Measurements from ENCODE around the gene SF3B2. TPM values are rescaled to one million over a fixed set of nuclear protein-coding genes. Genes with fewer than 3 reads are reported as not detected.

The SF3B2 gene
- total RNA-seq, 1 experiment from 2014 or later = 210 TPM

GRCh38 chr11:66050581-66051231 lies 1.5 kb upstream of the SF3B2 start:
- DNase-seq (ENCODE audit: low spot score) = no peak

GRCh38 chr11:66051371-66051765 lies 796 bp upstream of the SF3B2 start:
- no peak for DNase-seq (ENCODE audit: low spot score)

- DNase-seq (ENCODE audit: low spot score) = no peak
Measured at GRCh38 chr11:66052664-66052982, 459 bp downstream of the SF3B2 start.

GRCh38 chr11:66055021-66055420 lies 2.9 kb downstream of the SF3B2 start:
- no peak for DNase-seq (ENCODE audit: low spot score)

GRCh38 chr11:66056501-66056900 lies 4.3 kb downstream of the SF3B2 start:
- no peak for DNase-seq (ENCODE audit: low spot score)

- DNase-seq (ENCODE audit: low spot score) = no peak
Measured at GRCh38 chr11:66059966-66060680, 8.0 kb downstream of the SF3B2 start.

- DNase-seq (ENCODE audit: low spot score) = no peak
Measured at GRCh38 chr11:66061268-66061667, 9.1 kb downstream of the SF3B2 start.

GRCh38 chr11:66062408-66062807 lies 10.2 kb downstream of the SF3B2 start:
- no peak for DNase-seq (ENCODE audit: low spot score)

- DNase-seq (ENCODE audit: low spot score) = no peak
Measured at GRCh38 chr11:66063900-66064299, 11.7 kb downstream of the SF3B2 start.

GRCh38 chr11:66064571-66064970 lies 12.4 kb downstream of the SF3B2 start:
- no peak for DNase-seq (ENCODE audit: low spot score)

- DNase-seq (ENCODE audit: low spot score) = no peak
Measured at GRCh38 chr11:66066751-66067150, 14.6 kb downstream of the SF3B2 start.

GRCh38 chr11:66067640-66068039 lies 15.5 kb downstream of the SF3B2 start:
- no peak for DNase-seq (ENCODE audit: low spot score)

- peak; percentile 91 for DNase-seq (ENCODE audit: low spot score)
Measured at GRCh38 chr11:66068154-66068821, 16.1 kb downstream of the SF3B2 start.

GRCh38 chr11:66068923-66069714 lies 17.0 kb downstream of the SF3B2 start:
- peak; percentile 47 for DNase-seq (ENCODE audit: low spot score)

- peak; percentile 57 for DNase-seq (ENCODE audit: low spot score)
Measured at GRCh38 chr11:66069715-66070603, 17.8 kb downstream of the SF3B2 start, which contains the start of gene PACS1. Gene PACS1 (plus strand): TSS chr11:66070272. CDS start chr11:66070487, 215 bp downstream.

GRCh38 chr11:66070604-66071380 lies 18.6 kb downstream of the SF3B2 start:
- DNase-seq (ENCODE audit: low spot score) = peak; percentile 47

- DNase-seq (ENCODE audit: low spot score) = no peak
Measured at GRCh38 chr11:66071381-66071801, 19.2 kb downstream of the SF3B2 start.

GRCh38 chr11:66072081-66072480 lies 19.9 kb downstream of the SF3B2 start:
- no peak for DNase-seq (ENCODE audit: low spot score)

- no peak for DNase-seq (ENCODE audit: low spot score)
Measured at GRCh38 chr11:66072518-66072917, 20.4 kb downstream of the SF3B2 start.

- DNase-seq (ENCODE audit: low spot score) = no peak
Measured at GRCh38 chr11:66073669-66074068, 21.5 kb downstream of the SF3B2 start.
